Epithelial cell of esophagus (primary cell): ENCODE results near the gene DEPDC5.
"Not testable (repeated sequence)": the region's sequence is repeated elsewhere in the genome, so short reads cannot be mapped to it uniquely, and the experiment has no call there.

Experiments used
- DNase-seq: peaks from one replicate; pipeline ENCODE4 v3.0.0; 2010; ENCODE audit warnings: low read depth
- H3K4me3 ChIP-seq: 2 replicates; pipeline ENCODE4 v1.5.1; 2011; ENCODE audit warnings: mild to moderate bottlenecking, low read length, control low read depth
- CTCF ChIP-seq: IDR thresholded peaks from 2 replicates; pipeline ENCODE4 v1.5.1; 2011; ENCODE audit warnings: low read depth, mild to moderate bottlenecking, low read length, control low read depth, inconsistent platforms; ENCODE audit not compliant: insufficient read depth; ENCODE audit errors: missing control alignments

DEPDC5 gene

GRCh38 chr22:31749636-31750364, 4.0 kb upstream of the DEPDC5 start, which contains the start of gene PRR14L:
Gene PRR14L, minus strand, starts transcription at chr22:31750132. Its CDS starts 11,272 bp downstream, at chr22:31738860.
- TF ChIP-seq CTCF, result no peak
- peak within 1 kb of the TSS; percentile 96 for H3K4me3 ChIP-seq
- DNase-seq, result peak; percentile 97

DNA sequence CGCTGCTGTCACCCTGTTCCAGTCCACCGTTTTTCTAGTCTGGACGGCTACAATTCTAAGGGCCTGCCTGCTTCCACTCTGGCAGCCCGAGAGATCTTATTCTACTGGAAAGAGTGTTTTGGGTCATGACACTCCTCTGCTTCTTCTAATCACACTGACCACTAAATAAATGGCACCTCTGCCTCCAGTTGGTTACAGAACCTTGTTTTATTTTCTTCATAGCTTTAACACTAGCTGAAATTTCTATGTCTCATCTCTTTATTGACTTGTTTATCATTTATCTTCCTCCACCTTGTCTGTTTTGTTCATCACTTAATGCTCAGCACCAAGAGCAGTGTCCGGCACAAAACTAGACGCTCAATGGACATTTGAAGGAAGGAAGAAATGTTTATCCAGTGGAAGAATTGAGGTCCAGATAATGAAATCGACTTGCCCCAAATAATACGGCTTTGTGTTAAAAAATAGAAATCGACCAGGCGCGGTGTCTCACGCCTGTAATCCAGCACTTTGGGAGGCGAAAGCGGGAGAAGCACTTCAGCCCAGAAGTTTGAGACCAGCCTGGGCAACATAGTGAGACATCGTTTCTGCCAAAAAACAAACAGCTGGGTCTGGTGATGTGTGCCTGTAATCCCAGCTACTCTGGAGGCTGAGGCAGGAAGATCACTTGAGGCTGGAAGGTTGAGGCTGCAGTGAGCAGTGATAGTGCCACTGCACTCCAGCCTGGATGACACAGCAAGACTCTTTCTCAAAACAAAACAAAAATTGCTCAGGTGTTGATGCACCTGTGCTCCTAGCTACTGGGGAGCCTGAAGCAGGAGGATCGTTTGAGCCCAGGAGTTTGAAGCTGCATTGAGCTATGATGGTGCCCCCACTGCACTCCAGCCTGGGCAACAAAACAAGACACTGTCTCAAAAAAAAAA, 3.2 kb upstream of the DEPDC5 start:
- H3K4me3 ChIP-seq, result peak overlapping the region; percentile 96
- TF ChIP-seq CTCF, result no peak

GRCh38 chr22:31752096-31752847, 1.5 kb upstream of the DEPDC5 start:
- no peak for TF ChIP-seq CTCF
- DNase-seq, result no peak
- H3K4me3 ChIP-seq, result no peak overlapping the region

More for the DNA sequence above, 3.2 kb upstream of the DEPDC5 start:
- DNase-seq, result no peak

DNA sequence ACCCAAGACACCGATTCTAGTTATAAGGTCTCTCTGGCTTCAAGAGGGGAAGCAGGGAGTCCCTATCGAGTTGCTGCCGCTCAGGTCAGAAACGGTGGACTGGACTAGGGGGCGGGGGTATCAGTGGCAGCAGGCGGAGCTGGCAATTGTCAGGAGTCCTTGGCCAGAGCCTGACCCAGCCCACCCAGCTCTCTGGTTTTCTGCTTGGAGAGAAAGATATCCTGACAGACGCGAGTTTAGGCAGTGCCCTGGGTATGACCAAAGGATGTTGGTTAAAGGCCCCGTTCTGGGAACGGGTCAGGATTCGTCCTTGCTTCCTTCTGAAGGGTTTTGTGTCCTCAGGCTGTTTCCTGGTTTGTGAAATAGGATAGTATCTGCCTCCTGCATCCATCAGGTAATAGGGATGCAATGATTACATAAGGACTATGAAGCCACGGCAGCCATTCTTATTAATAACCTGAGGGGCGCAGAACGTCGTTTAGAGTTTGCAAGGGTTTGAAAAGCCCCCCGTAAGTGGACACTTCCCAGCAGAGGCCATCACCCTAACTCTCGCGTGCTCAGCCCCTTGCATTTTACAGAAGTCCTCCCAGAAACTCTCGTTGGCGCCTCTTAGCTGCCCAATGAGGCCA, 700 bp upstream of the DEPDC5 start:
- peak overlapping the region; percentile 65 for H3K4me3 ChIP-seq
- DNase-seq, result peak; percentile 64
- no peak for TF ChIP-seq CTCF

DNA sequence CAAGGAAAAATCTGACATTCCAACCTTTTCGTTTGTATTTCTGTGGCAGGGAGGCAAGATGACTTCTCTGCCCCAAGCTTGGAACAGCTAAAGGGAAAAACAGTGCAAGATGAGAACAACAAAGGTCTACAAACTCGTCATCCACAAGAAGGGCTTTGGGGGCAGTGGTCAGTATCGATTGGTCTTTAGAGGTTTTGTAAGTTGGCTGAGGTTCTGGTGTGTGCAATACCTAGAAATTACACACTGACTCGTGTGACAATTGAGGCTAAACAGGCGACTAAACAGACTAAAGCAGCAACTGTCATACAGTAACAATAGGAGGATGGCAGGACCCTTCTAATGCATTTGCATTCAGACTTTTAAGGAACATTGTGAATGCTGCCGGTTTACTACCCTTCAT, 994 bp downstream of the DEPDC5 start:
- no peak for DNase-seq
- TF ChIP-seq CTCF, result no peak
- peak overlapping the region; percentile 97 for H3K4me3 ChIP-seq

- no peak overlapping the region for H3K4me3 ChIP-seq
- no peak for TF ChIP-seq CTCF
- DNase-seq, result no peak
These were observed 3.4 kb downstream of the DEPDC5 start for GRCh38 chr22:31757265-31757664.

DNA sequence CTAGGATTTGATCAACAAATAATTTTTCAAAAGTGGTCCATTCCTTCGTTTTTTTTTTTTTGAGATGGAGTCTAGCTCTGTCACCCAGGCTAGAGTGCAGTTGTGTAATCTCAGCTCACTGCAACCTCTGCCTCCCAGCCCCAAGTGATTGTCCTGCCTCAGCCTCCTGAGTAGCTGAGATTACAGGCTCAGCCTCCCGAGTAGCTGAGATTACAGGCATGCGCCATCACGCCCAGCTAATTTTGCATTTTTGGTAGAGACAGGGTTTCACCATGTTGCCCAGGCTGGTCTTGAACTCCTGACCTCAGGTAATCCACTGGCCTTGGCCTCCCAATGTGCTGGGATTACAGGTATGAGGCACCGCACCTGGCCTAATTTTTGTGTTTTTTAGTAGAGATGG, 5.0 kb downstream of the DEPDC5 start:
- not testable (repeated sequence) for DNase-seq

More for the DNA sequence above, 5.0 kb downstream of the DEPDC5 start:
- H3K4me3 ChIP-seq, result not testable (repeated sequence)
